MM.1S (cell line): ENCODE measurements around the gene WNK2.

Source experiments
- DNase-seq: peaks from one replicate; pipeline ENCODE4 v3.0.0-alpha.2; 2015
- H2AFZ ChIP-seq: fragments of 300-600 bp; sonication (generic); 2 replicates; pipeline ENCODE4 v1.6.0; 2016; ENCODE audit warnings: antibody characterized with exemption, low read length
- H3F3A ChIP-seq: fragments of 300-600 bp; sonication (generic); 2 replicates; pipeline ENCODE4 v1.6.1; 2016; ENCODE audit warnings: mild to moderate bottlenecking, antibody characterized with exemption, low read length, moderate library complexity, mixed read lengths; ENCODE audit not compliant: insufficient read depth
- H3K27ac ChIP-seq: fragments of 300-600 bp; sonication (generic); 2 replicates; pipeline ENCODE4 v1.5.1; 2016; ENCODE audit warnings: mild to moderate bottlenecking, low read length
- H3K27me3 ChIP-seq: fragments of 300-600 bp; sonication (generic); replicated peaks from 2 replicates; pipeline ENCODE4 v1.6.0; 2016; ENCODE audit warnings: low read length; ENCODE audit not compliant: insufficient read depth
- H3K36me3 ChIP-seq: fragments of 300-600 bp; sonication (generic); replicated peaks from 2 replicates; pipeline ENCODE4 v1.6.1; 2016; ENCODE audit warnings: mild to moderate bottlenecking, low read length, mixed read lengths; ENCODE audit not compliant: insufficient read depth
- H3K4me1 ChIP-seq: fragments of 300-600 bp; sonication (generic); 2 replicates; pipeline ENCODE4 v1.6.1; 2016; ENCODE audit warnings: low read length, mixed read lengths
- H3K4me2 ChIP-seq: fragments of 300-600 bp; sonication (generic); 2 replicates; pipeline ENCODE4 v1.6.0; 2016; ENCODE audit warnings: low read depth, low read length
- H3K4me3 ChIP-seq: fragments of 300-600 bp; sonication (generic); 2 replicates; pipeline ENCODE4 v1.5.1; 2016; ENCODE audit warnings: low read length, mixed read lengths
- H3K79me2 ChIP-seq: fragments of 300-600 bp; sonication (generic); 2 replicates; pipeline ENCODE4 v1.6.1; 2016; ENCODE audit warnings: mixed run types, low read length, mixed read lengths
- H3K9ac ChIP-seq: fragments of 300-600 bp; sonication (generic); 2 replicates; pipeline ENCODE4 v1.6.1; 2016; ENCODE audit warnings: low read length, mixed read lengths
- H3K9me2 ChIP-seq: fragments of 300-600 bp; sonication (generic); replicated peaks from 2 replicates; pipeline ENCODE4 v1.6.1; 2016; ENCODE audit warnings: mild to moderate bottlenecking, low read length, mixed read lengths; ENCODE audit not compliant: insufficient read depth
- H3K9me3 ChIP-seq: fragments of 300-600 bp; sonication (generic); replicated peaks from 2 replicates; pipeline ENCODE4 v1.6.1; 2016; ENCODE audit warnings: mild to moderate bottlenecking, low read length, mixed read lengths; ENCODE audit not compliant: insufficient read depth
- H4K20me1 ChIP-seq: fragments of 300-600 bp; sonication (generic); 2 replicates; pipeline ENCODE4 v1.6.1; 2016; ENCODE audit warnings: mild to moderate bottlenecking, low read length, moderate library complexity, mixed read lengths; ENCODE audit not compliant: insufficient read depth
- CTCF ChIP-seq: fragments of 300-600 bp; sonication (generic); IDR thresholded peaks from 2 replicates; pipeline ENCODE4 v1.5.1; 2016; ENCODE audit warnings: antibody characterized with exemption, low read length, mixed read lengths
- EZH2 ChIP-seq: fragments of 300-600 bp; sonication (generic); optimal IDR thresholded peaks from 2 replicates; pipeline ENCODE3; 2017; ENCODE audit warnings: low read depth, mild to moderate bottlenecking, antibody characterized with exemption, low read length, mixed read lengths
- EZH2phosphoT487 ChIP-seq: fragments of 300-600 bp; sonication (generic); IDR thresholded peaks from 2 replicates; pipeline ENCODE4 v1.6.1; 2018; ENCODE audit warnings: antibody characterized with exemption, low read length

Gene WNK2

GRCh38 chr9:93180938-93181337, 3.0 kb upstream of the WNK2 start:
- DNase-seq: no peak
- Histone ChIP-seq H3K79me2 (no peaks in the 10 kb centered on the region), H3K27me3 (no peaks in the 10 kb centered on the region), H3K9me2 (no peaks in the 10 kb centered on the region), H3K36me3 (no peaks in the 10 kb centered on the region), H3K4me2 (no peak overlapping the region), H4K20me1 (no peaks in the 10 kb centered on the region), H3K4me3 (no peak overlapping the region), H3F3A (no peaks in the 10 kb centered on the region), H2AFZ (no peak overlapping the region), H3K9ac (no peak overlapping the region), H3K9me3 (no peaks in the 10 kb centered on the region), H3K4me1 (no peaks in the 10 kb centered on the region), H3K27ac (no peak overlapping the region)
- TF ChIP-seq CTCF (no peak), EZH2phosphoT487 (no peak), EZH2 (no peak)

- H3K4me2 ChIP-seq: no peak overlapping the region
- TF ChIP-seq CTCF (no peak), EZH2 (no peak), EZH2phosphoT487 (no peak)
These were observed 2.1 kb upstream of the WNK2 start for GRCh38 chr9:93181672-93182435.

GRCh38 chr9:93182572-93182971, 1.4 kb upstream of the WNK2 start:
- TF ChIP-seq EZH2phosphoT487: no peak
- TF ChIP-seq EZH2: no peak
- no peak for TF ChIP-seq CTCF
- no peaks in the 10 kb centered on the region for H4K20me1 ChIP-seq

More at GRCh38 chr9:93181672-93182435, 2.1 kb upstream of the WNK2 start:
- Histone ChIP-seq H3K4me1 (no peaks in the 10 kb centered on the region), H3K9me2 (no peaks in the 10 kb centered on the region), H3K36me3 (no peaks in the 10 kb centered on the region), H3K27ac (no peak overlapping the region), H4K20me1 (no peaks in the 10 kb centered on the region), H3K9me3 (no peaks in the 10 kb centered on the region), H2AFZ (no peak overlapping the region), H3K4me3 (no peak overlapping the region), H3K79me2 (no peaks in the 10 kb centered on the region), H3F3A (no peaks in the 10 kb centered on the region), H3K27me3 (no peaks in the 10 kb centered on the region), H3K9ac (no peak overlapping the region)
- DNase-seq: no peak

More at GRCh38 chr9:93182572-93182971, 1.4 kb upstream of the WNK2 start:
- no peaks in the 10 kb centered on the region for H3K9me3 ChIP-seq
- H3K36me3 ChIP-seq: no peaks in the 10 kb centered on the region
- no peaks in the 10 kb centered on the region for H3K79me2 ChIP-seq
- no peaks in the 10 kb centered on the region for H3F3A ChIP-seq
- no peak for DNase-seq
- no peaks in the 10 kb centered on the region for H3K27me3 ChIP-seq
- no peak overlapping the region for H3K4me2 ChIP-seq
- no peak overlapping the region for H3K4me3 ChIP-seq
- no peak overlapping the region for H2AFZ ChIP-seq
- H3K9ac ChIP-seq: no peak overlapping the region
- H3K27ac ChIP-seq: no peak overlapping the region
- H3K9me2 ChIP-seq: no peaks in the 10 kb centered on the region
- no peaks in the 10 kb centered on the region for H3K4me1 ChIP-seq
